ENCODE data around the gene MYO15A. TPM values are rescaled to one million over a fixed set of nuclear protein-coding genes. Genes with fewer than 3 reads are reported as not detected.

The MYO15A gene
- total RNA-seq, 1 experiment from 2014 or later, result 2.8 TPM

GRCh38 chr17:18198530-18198929, 90.0 kb downstream of the MYO15A start:
- no peaks in the 10 kb centered on the region for H4K20me1 ChIP-seq (ENCODE audit: insufficient read depth)
- H3K9me3 ChIP-seq (ENCODE audit: control insufficient read depth in 1 of 2, insufficient read depth in 1 of 2, low read depth in 1 of 2, low read length in 2 of 2), result no peaks in the 10 kb centered on the region
- no peak overlapping the region for H3K4me2 ChIP-seq (ENCODE audit: low read length)
- H3K36me3 ChIP-seq (ENCODE audit: control insufficient read depth in 1 of 2, insufficient read depth in 2 of 2, low read length in 2 of 2), result peaks cover 40 to 49% of the 10 kb centered on the region in 2 experiments; a peak in 3 of 4 replicates
- BruUV-seq (replicated peaks), result no TSS peak
- ATAC-seq (no peak), DNase-seq (ENCODE audit: low read depth, low spot score) (no peak)
- POLR2A ChIA-PET, result no interaction called here
- CTCF ChIA-PET, result no interaction called here
- H3K27ac ChIP-seq (ENCODE audit: low read depth, low read length), result no peak overlapping the region
- H3K4me1 ChIP-seq (ENCODE audit: control insufficient read depth in 1 of 2, insufficient read depth in 2 of 2, low read length in 2 of 2), result peaks cover 6 to 15% of the 10 kb centered on the region in 2 experiments; a peak in 3 of 4 replicates
- peaks cover 89% of the 10 kb centered on the region for H3K79me2 ChIP-seq (ENCODE audit: insufficient read depth, low read length)
- intact Hi-C loops (cut with micrococcal nuclease), result no loop called here
- H3K27me3 ChIP-seq (ENCODE audit: insufficient read depth, low read length), result no peaks in the 10 kb centered on the region
- RAD21 ChIA-PET (ENCODE audit: low non-redundant PET in 1 of 2, low total read pairs in 2 of 2, uncharacterized antibody in 2 of 2, unreplicated experiment in 2 of 2), result no interaction called here
- no peak overlapping the region for H3K9ac ChIP-seq (ENCODE audit: low read length)
- no peaks in the 10 kb centered on the region for H3K9me2 ChIP-seq (ENCODE audit: insufficient read depth)
- no peak overlapping the region for H2AFZ ChIP-seq (ENCODE audit: low read depth, low read length, poor library complexity, severe bottlenecking)
- TF ChIP-seq TCF7L2 (IDR thresholded peaks at IDR 0.05; ENCODE audit: borderline replicate concordance, extremely low read depth, insufficient read depth, insufficient read length) (no peak), ATF3 (IDR thresholded peaks at IDR 0.05) (no peak), POLR2A (IDR thresholded peaks at IDR 0.05; ENCODE audit: borderline replicate concordance, extremely low read depth, insufficient read depth, insufficient read length) (no peak), SRF (IDR thresholded peaks at IDR 0.05; ENCODE audit: low read depth) (no peak), MAX (IDR thresholded peaks at IDR 0.05) (no peak), RAD21 (IDR thresholded peaks at IDR 0.05; ENCODE audit: low read depth) (no peak), ZBTB33 (IDR thresholded peaks at IDR 0.05; ENCODE audit: extremely low read depth, insufficient replicate concordance, low read length) (no peak)
- H3K4me3 ChIP-seq (replicated peaks in 1 of 2; ENCODE audit: low read depth in 1 of 2, low read length in 2 of 2), result no peak overlapping the region

GRCh38 chr17:18201108-18201507, 92.6 kb downstream of the MYO15A start:
- H3K27ac ChIP-seq (ENCODE audit: low read depth, low read length), result no peak overlapping the region
- POLR2A ChIA-PET, result no interaction called here
- CTCF ChIA-PET, result no interaction called here

More at GRCh38 chr17:18201108-18201507, 92.6 kb downstream of the MYO15A start:
- no peak for ATAC-seq
- RAD21 ChIA-PET (ENCODE audit: low non-redundant PET in 1 of 2, low total read pairs in 2 of 2, uncharacterized antibody in 2 of 2, unreplicated experiment in 2 of 2), result no interaction called here
- BruUV-seq (replicated peaks), result no TSS peak
- Histone ChIP-seq H4K20me1 (ENCODE audit: insufficient read depth) (no peaks in the 10 kb centered on the region), H3K27me3 (ENCODE audit: insufficient read depth, low read length) (no peaks in the 10 kb centered on the region), H3K9me2 (ENCODE audit: insufficient read depth) (no peaks in the 10 kb centered on the region), H3K9ac (ENCODE audit: low read length) (no peak overlapping the region), H3K4me3 (replicated peaks in 1 of 2; ENCODE audit: low read depth in 1 of 2, low read length in 2 of 2) (no peak overlapping the region), H3K4me1 (ENCODE audit: control insufficient read depth in 1 of 2, insufficient read depth in 2 of 2, low read length in 2 of 2) (peaks cover 8 to 17% of the 10 kb centered on the region in 2 experiments; a peak in 3 of 4 replicates), H3K4me2 (ENCODE audit: low read length) (no peak overlapping the region), H2AFZ (ENCODE audit: low read depth, low read length, poor library complexity, severe bottlenecking) (no peak overlapping the region), H3K79me2 (ENCODE audit: insufficient read depth, low read length) (peaks cover 89% of the 10 kb centered on the region), H3K9me3 (ENCODE audit: control insufficient read depth in 1 of 2, insufficient read depth in 1 of 2, low read depth in 1 of 2, low read length in 2 of 2) (no peaks in the 10 kb centered on the region), H3K36me3 (ENCODE audit: control insufficient read depth in 1 of 2, insufficient read depth in 2 of 2, low read length in 2 of 2) (peaks cover 34 to 38% of the 10 kb centered on the region in 2 experiments)
- TF ChIP-seq JUND (IDR thresholded peaks at IDR 0.05) (no peak), ZBTB33 (IDR thresholded peaks at IDR 0.05; ENCODE audit: extremely low read depth, insufficient replicate concordance, low read length) (no peak), SP1 (IDR thresholded peaks at IDR 0.05; ENCODE audit: low read depth) (no peak), EZH2 (IDR thresholded peaks at IDR 0.05) (no peak)
- intact Hi-C loops (cut with micrococcal nuclease), result no loop called here
- no peak for DNase-seq (ENCODE audit: low read depth, low spot score)

Measured in HCT116 (cell line).